Measurements from ENCODE around the gene ACVRL1. TPM values are rescaled to one million over a fixed set of nuclear protein-coding genes. Genes with fewer than 3 reads are reported as not detected.

The ACVRL1 gene
- total and polyA plus RNA-seq, 10 of the 15 experiments (the other 5 are each of a cell fraction or from before 2014, with no cell fraction given) = not detected

DNA sequence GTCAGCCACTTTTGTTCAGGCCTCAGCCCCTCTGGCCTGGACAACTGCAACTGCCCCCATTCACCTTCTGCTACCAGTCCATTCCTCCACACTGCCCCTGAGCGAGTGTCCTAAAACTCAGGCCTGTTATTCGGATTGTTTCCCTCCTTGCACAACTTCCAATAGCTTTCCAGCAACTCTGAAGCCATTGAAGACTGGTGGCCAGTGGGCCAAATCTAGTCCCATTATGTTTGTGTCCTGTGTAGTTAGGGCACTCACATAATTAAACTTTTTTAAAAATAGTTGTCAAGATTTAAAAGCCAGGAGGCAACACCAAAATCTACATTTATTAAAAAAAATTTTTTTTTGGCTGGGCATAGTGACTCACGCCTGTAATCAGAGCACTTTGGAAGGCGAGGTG is 41.0 kb upstream of the ACVRL1 start:
- Histone ChIP-seq H4K20me1 (ENCODE audit: control insufficient read depth, insufficient read depth) (no peaks in the 10 kb centered on the region), H3K9ac (ENCODE audit: control insufficient read depth, insufficient read depth, low read length) (no peak overlapping the region), H2AFZ (ENCODE audit: control insufficient read depth, low read depth, low read length) (no peak overlapping the region), H3K4me1 (ENCODE audit: control insufficient read depth, insufficient read depth, low read length) (no peaks in the 10 kb centered on the region), H3K4me2 (ENCODE audit: control insufficient read depth, insufficient read depth) (no peak overlapping the region), H3K27me3 (replicated peaks in 1 of 2; ENCODE audit: control insufficient read depth in 2 of 2, insufficient read depth in 2 of 2, low read length in 1 of 2) (peaks cover 20 to 21% of the 10 kb centered on the region in 2 experiments), H3K79me2 (ENCODE audit: control insufficient read depth, insufficient read depth, low read length) (no peaks in the 10 kb centered on the region), H3K9me3 (replicated peaks; ENCODE audit: control insufficient read depth, insufficient read depth, low read length) (no peaks in the 10 kb centered on the region), H3K27ac (ENCODE audit: control insufficient read depth, insufficient read depth) (no peak overlapping the region), H3K36me3 (ENCODE audit: control insufficient read depth in 2 of 2, insufficient read depth in 2 of 2, low read length in 1 of 2) (no peaks in the 10 kb centered on the region), H3K4me3 (no peak overlapping the region)
- no peak for ATAC-seq
- in situ Hi-C loops (cut with MboI) (no loop called here), intact Hi-C loops (cut with micrococcal nuclease; ENCODE audit: unreplicated experiment) (no loop called here)
- ChIA-PET POLR2A (no interaction called here), CTCF (interaction anchor here (0.7 kb wide), 1 partner anchor 273 kb away, joined by 3 read pairs; no protein-coding TSS in a partner anchor), SMC1A (ENCODE audit: uncharacterized antibody, unreplicated experiment) (no interaction called here), RAD21 (ENCODE audit: unreplicated experiment) (no interaction called here)
- TF ChIP-seq HDAC6 (IDR thresholded peaks at IDR 0.05; ENCODE audit: unreplicated experiment) = no peak
- TF ChIP-seq POLR2AphosphoS2 (IDR thresholded peaks at IDR 0.05; ENCODE audit: low read depth, low read length) = no peak
- TF ChIP-seq, protein P1, sequence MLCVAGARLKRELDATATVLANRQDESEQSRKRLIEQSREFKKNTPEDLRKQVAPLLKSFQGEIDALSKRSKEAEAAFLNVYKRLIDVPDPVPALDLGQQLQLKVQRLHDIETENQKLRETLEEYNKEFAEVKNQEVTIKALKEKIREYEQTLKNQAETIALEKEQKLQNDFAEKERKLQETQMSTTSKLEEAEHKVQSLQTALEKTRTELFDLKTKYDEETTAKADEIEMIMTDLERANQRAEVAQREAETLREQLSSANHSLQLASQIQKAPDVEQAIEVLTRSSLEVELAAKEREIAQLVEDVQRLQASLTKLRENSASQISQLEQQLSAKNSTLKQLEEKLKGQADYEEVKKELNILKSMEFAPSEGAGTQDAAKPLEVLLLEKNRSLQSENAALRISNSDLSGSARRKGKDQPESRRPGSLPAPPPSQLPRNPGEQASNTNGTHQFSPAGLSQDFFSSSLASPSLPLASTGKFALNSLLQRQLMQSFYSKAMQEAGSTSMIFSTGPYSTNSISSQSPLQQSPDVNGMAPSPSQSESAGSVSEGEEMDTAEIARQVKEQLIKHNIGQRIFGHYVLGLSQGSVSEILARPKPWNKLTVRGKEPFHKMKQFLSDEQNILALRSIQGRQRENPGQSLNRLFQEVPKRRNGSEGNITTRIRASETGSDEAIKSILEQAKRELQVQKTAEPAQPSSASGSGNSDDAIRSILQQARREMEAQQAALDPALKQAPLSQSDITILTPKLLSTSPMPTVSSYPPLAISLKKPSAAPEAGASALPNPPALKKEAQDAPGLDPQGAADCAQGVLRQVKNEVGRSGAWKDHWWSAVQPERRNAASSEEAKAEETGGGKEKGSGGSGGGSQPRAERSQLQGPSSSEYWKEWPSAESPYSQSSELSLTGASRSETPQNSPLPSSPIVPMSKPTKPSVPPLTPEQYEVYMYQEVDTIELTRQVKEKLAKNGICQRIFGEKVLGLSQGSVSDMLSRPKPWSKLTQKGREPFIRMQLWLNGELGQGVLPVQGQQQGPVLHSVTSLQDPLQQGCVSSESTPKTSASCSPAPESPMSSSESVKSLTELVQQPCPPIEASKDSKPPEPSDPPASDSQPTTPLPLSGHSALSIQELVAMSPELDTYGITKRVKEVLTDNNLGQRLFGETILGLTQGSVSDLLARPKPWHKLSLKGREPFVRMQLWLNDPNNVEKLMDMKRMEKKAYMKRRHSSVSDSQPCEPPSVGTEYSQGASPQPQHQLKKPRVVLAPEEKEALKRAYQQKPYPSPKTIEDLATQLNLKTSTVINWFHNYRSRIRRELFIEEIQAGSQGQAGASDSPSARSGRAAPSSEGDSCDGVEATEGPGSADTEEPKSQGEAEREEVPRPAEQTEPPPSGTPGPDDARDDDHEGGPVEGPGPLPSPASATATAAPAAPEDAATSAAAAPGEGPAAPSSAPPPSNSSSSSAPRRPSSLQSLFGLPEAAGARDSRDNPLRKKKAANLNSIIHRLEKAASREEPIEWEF (IDR thresholded peaks at IDR 0.05; ENCODE audit: insufficient replicate concordance, low read depth, low read length) = no peak
- no peak for TF ChIP-seq PAX5 (IDR thresholded peaks at IDR 0.05; ENCODE audit: borderline replicate concordance, low read depth, low read length)
- no peak for TF ChIP-seq SIN3A (IDR thresholded peaks at IDR 0.05; ENCODE audit: low read depth, low read length)
- 6% methylated on average over 4 of the region's 4 CpGs for WGBS (ENCODE audit: insufficient coverage, insufficient replicate concordance, low lambda C conversion rate, missing lambda C conversion rate)
- BruUV-seq (replicated peaks) = no TSS peak
- FAIRE-seq = no peak
- DNase-seq (ENCODE audit: low read depth, low spot score) = no peak

Measured in GM12878 (cell line).